ENCODE data around the gene MRPL2.

MRPL2 gene

GRCh38 chr6:43016176-43016942 is 42.9 kb downstream of the MRPL2 start:
- no peak for DNase-seq (ENCODE audit: extremely low read depth, low read depth)
- no peak for TF ChIP-seq CTCF (IDR thresholded peaks at IDR 0.05; ENCODE audit: low read depth, low read length)

GRCh38 chr6:43014434-43014909 is 44.8 kb downstream of the MRPL2 start:
- no peak for TF ChIP-seq CTCF (IDR thresholded peaks at IDR 0.05; ENCODE audit: low read depth, low read length)
- no peak for DNase-seq (ENCODE audit: extremely low read depth, low read depth)

GRCh38 chr6:43013843-43014433 is 45.3 kb downstream of the MRPL2 start, which contains the start of the genes KLHDC3 and MEA1:
Gene KLHDC3, plus strand, starts transcription at chr6:43014249. Its CDS starts 2,944 bp downstream, at chr6:43017193.
Gene MEA1, minus strand, starts transcription at chr6:43013946. Its CDS starts 133 bp downstream, at chr6:43013813.
- DNase-seq (ENCODE audit: extremely low read depth, low read depth): peak; percentile 100

GRCh38 chr6:43013097-43013842 is 46.0 kb downstream of the MRPL2 start:
- DNase-seq (ENCODE audit: extremely low read depth, low read depth): no peak
- no peak for TF ChIP-seq CTCF (IDR thresholded peaks at IDR 0.05; ENCODE audit: low read depth, low read length)

More at GRCh38 chr6:43013843-43014433, 45.3 kb downstream of the MRPL2 start, which contains the start of the genes KLHDC3 and MEA1:
- no peak for TF ChIP-seq CTCF (IDR thresholded peaks at IDR 0.05; ENCODE audit: low read depth, low read length)

GRCh38 chr6:43012364-43012763 is 46.9 kb downstream of the MRPL2 start:
- no peak for TF ChIP-seq CTCF (IDR thresholded peaks at IDR 0.05; ENCODE audit: low read depth, low read length)
- DNase-seq (ENCODE audit: extremely low read depth, low read depth): no peak

- DNase-seq (ENCODE audit: extremely low read depth, low read depth): no peak
- no peak for TF ChIP-seq CTCF (IDR thresholded peaks at IDR 0.05; ENCODE audit: low read depth, low read length)
Measured at GRCh38 chr6:43011207-43011606, 48.0 kb downstream of the MRPL2 start.

Data from AG09319 (cell line).